Hepatocyte (in vitro differentiated cells): ENCODE data around the gene ITPRIPL2.

Experiments
- CTCF ChIP-seq: fragments of 200-600 bp; sonication (generic); IDR thresholded peaks from 2 replicates; pipeline ENCODE4 v1.5.1; 2016; ENCODE audit warnings: antibody characterized with exemption, mild to moderate bottlenecking; ENCODE audit not compliant: poor library complexity
- EZH2 ChIP-seq: fragments of 200-600 bp; sonication (generic); IDR thresholded peaks from 2 replicates; pipeline ENCODE4 v1.6.1; 2016; ENCODE audit warnings: antibody characterized with exemption, mild to moderate bottlenecking, borderline replicate concordance
- EZH2phosphoT487 ChIP-seq: fragments of 200-600 bp; sonication (generic); IDR thresholded peaks from one replicate; pipeline ENCODE4 v1.6.1; 2018; ENCODE audit warnings: antibody characterized with exemption, mild to moderate bottlenecking, low read depth, moderate library complexity; ENCODE audit not compliant: unreplicated experiment, severe bottlenecking

- TF ChIP-seq CTCF (no peak), EZH2 (no peak), EZH2phosphoT487 (no peak)
These were observed 25.8 kb downstream of the ITPRIPL2 start for GRCh38 chr16:19139436-19140091.
